H1 (cell line): ENCODE data around the gene PHACTR2. TPM values are rescaled to one million over a fixed set of nuclear protein-coding genes. Genes with fewer than 3 reads are reported as not detected.

ENCODE experiments used
- BACH1 ChIP-seq: IDR thresholded peaks from 2 replicates; pipeline ENCODE4 v1.6.1; 2012; ENCODE audit warnings: low read length, improper control_type of control experiment
- BRCA1 ChIP-seq: IDR thresholded peaks from 2 replicates; pipeline ENCODE4 v1.6.1; 2012; ENCODE audit warnings: low read depth, low read length, improper control_type of control experiment
- CBX8 ChIP-seq: fragments of 300-800, 300-1000 bp; sonication (generic); IDR thresholded peaks from 2 replicates; pipeline ENCODE4 v1.7.1; 2016; ENCODE audit warnings: low read depth, low read length, borderline replicate concordance
- CEBPB ChIP-seq: IDR thresholded peaks from 2 replicates; pipeline ENCODE4 v1.6.1; 2012; ENCODE audit warnings: low read depth, low read length
- CTBP2 ChIP-seq: IDR thresholded peaks from 2 replicates; pipeline ENCODE4 v1.7.0; 2011; ENCODE audit warnings: borderline replicate concordance, mild to moderate bottlenecking, moderate library complexity, mixed read lengths, low read length; ENCODE audit not compliant: insufficient read depth, insufficient read length
- EP300 ChIP-seq, 2 experiments: IDR thresholded peaks; 1 replicate in 1 of 2; 2 replicates in 1 of 2; pipeline ENCODE4 v1.6.1; 2011 to 2012; ENCODE audit warnings: low read depth in 2 of 2, low read length in 2 of 2, mild to moderate bottlenecking in 2 of 2, borderline replicate concordance in 1 of 2, inconsistent platforms in 1 of 2, moderate library complexity in 1 of 2
- FOSL1 ChIP-seq: IDR thresholded peaks from 2 replicates; pipeline ENCODE4 v1.6.1; 2011; ENCODE audit warnings: mild to moderate bottlenecking, low read depth, low read length, moderate library complexity; ENCODE audit not compliant: insufficient read depth
- GABPA ChIP-seq: IDR thresholded peaks from 2 replicates; pipeline ENCODE4 v1.6.1; 2011; ENCODE audit warnings: mild to moderate bottlenecking, low read length, moderate library complexity, borderline replicate concordance; ENCODE audit not compliant: insufficient read depth
- HDAC6 ChIP-seq: IDR thresholded peaks from one replicate; pipeline ENCODE4 v1.7.1; 2012; ENCODE audit warnings: low read depth, mild to moderate bottlenecking, inconsistent platforms, low read length, moderate library complexity
- KDM5A ChIP-seq: fragments of 200-600 bp; IDR thresholded peaks from 2 replicates; pipeline ENCODE4 v1.7.1; 2012; ENCODE audit warnings: mild to moderate bottlenecking, low read length, inconsistent platforms, mixed read lengths
- POLR2AphosphoS5 ChIP-seq: IDR thresholded peaks from 2 replicates; pipeline ENCODE4 v1.6.1; 2011; ENCODE audit warnings: low read depth, low read length
- RBBP5 ChIP-seq: IDR thresholded peaks from 2 replicates; pipeline ENCODE4 v1.7.1; 2012; ENCODE audit warnings: low read depth, mild to moderate bottlenecking, inconsistent platforms, low read length, moderate library complexity, borderline replicate concordance
- RXRA ChIP-seq: IDR thresholded peaks from 2 replicates; pipeline ENCODE4 v1.6.1; 2011; ENCODE audit warnings: low read depth, mild to moderate bottlenecking, low read length, moderate library complexity; ENCODE audit not compliant: insufficient read depth
- SP2 ChIP-seq: IDR thresholded peaks from 2 replicates; pipeline ENCODE4 v1.6.1; 2012; ENCODE audit warnings: mild to moderate bottlenecking, low read length, inconsistent platforms
- SUZ12 ChIP-seq: fragments of 200-600 bp; sonication (generic); IDR thresholded peaks from 2 replicates; pipeline ENCODE4 v1.6.1; 2012; ENCODE audit warnings: mild to moderate bottlenecking, inconsistent platforms, low read length, moderate library complexity, mixed read lengths
- TAF1 ChIP-seq: IDR thresholded peaks from 2 replicates; pipeline ENCODE4 v1.6.1; 2011; ENCODE audit warnings: mild to moderate bottlenecking, low read depth, low read length
- polyA plus RNA-seq, 7 experiments: library from polyadenylated mRNA; depleted of rRNA in 3 of 7; stranded (reverse) in 5 of 7; unstranded in 2 of 7; fragments of >200 nt in 5 of 7; fragments of 200-250 nt in 2 of 7; gene quantifications; 1 replicate in 5 of 7; 2 replicates in 1 of 7; 4 replicates in 1 of 7; pipeline versions ENCODE4 v1.2.1 to v1.2.3, GENCODE V29; 2011 to 2013; ENCODE audit warnings: missing spikeins in 2 of 7, mixed read lengths in 2 of 7
- total RNA-seq: library from RNA; stranded (reverse); fragmentation: NEBNext Ultra II Directional; extraction: Animal tissue kit (Norgen Biotek cat#: 25700); gene quantifications from 2 replicates; pipeline ENCODE4 v1.2.1, GENCODE V29; 2021
- TF ChIP-seq, protein P1 (sequence below): IDR thresholded peaks from 2 replicates; pipeline ENCODE4 v1.6.1; 2012; ENCODE audit warnings: low read length, inconsistent platforms

The PHACTR2 gene
- total and polyA plus RNA-seq, 2 of the 8 experiments (the other 6 are each of a cell fraction or from before 2014, with no cell fraction given), result 16.9 to 131 TPM

DNA sequence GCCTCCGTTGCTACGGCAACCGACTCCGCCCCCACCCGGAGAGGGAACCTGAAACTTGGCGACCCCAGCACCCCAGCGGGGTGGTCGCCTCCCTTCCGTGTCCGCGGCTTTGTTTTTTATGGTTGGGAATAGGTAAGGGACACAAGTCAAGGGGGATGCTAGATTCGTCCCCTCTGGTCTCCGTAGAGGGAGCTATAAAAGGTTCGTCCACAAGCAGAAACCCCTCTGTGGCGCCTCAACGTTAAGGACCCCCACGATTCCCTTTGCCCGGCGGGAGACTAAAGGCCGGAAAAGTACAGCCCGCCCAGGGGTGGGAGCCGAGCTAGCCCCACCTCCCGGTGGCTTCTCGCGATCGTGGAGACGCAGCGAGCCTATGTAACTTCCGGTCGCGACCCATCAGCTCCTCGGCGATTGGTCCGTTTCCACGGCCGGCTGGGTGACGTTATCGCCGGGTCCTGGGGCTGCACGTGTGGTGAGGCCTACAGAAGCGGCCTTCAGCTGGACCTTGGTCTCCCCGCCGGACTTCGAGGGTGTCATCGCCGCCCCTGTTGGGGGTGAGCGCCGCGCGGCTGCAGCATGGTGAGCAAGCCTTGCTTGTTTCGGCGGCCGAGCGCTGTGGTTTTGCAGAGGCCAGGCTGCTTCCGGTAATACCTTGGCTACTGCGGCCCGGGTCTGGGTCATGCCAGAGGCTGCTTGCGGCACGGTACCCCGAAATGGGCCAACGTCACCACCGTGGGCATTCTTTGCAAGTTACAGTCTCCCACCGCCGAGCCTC, 165.3 kb downstream of the PHACTR2 start, which contains the start of gene LTV1 (continued):
- TF ChIP-seq BACH1, result peak; percentile 2; the same call in 1 of the 2 replicates
- TF ChIP-seq HDAC6, result no peak
- no peak; a peak in 1 of 3 replicates for TF ChIP-seq EP300 (IDR thresholded peaks at IDR 0.05; ENCODE audit: borderline replicate concordance in 1 of 2, low read depth in 2 of 2, low read length in 2 of 2)
- TF ChIP-seq RXRA, result no peak
- TF ChIP-seq, protein P1, sequence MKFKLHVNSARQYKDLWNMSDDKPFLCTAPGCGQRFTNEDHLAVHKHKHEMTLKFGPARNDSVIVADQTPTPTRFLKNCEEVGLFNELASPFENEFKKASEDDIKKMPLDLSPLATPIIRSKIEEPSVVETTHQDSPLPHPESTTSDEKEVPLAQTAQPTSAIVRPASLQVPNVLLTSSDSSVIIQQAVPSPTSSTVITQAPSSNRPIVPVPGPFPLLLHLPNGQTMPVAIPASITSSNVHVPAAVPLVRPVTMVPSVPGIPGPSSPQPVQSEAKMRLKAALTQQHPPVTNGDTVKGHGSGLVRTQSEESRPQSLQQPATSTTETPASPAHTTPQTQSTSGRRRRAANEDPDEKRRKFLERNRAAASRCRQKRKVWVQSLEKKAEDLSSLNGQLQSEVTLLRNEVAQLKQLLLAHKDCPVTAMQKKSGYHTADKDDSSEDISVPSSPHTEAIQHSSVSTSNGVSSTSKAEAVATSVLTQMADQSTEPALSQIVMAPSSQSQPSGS, result peak; percentile 96
- TF ChIP-seq GABPA, result 0 out of 2 replicates have a peak, but pooled peaks have one; percentile 59
- TF ChIP-seq KDM5A, result peak; percentile 61; the same call in 1 of the 2 replicates
- no peak for TF ChIP-seq CBX8
- TF ChIP-seq SUZ12, result no peak
- no peak for TF ChIP-seq RBBP5
- peak; percentile 90 for TF ChIP-seq BRCA1
- TF ChIP-seq POLR2AphosphoS5, result peak; percentile 86; the same call in 1 of the 2 replicates
- 0 out of 2 replicates have a peak, but pooled peaks have one; percentile 1 for TF ChIP-seq CEBPB
- no peak for TF ChIP-seq FOSL1
- TF ChIP-seq TAF1, result peak; percentile 71
- TF ChIP-seq CTBP2, result no peak
- TF ChIP-seq SP2, result no peak
